Endometrial microvascular endothelial cells (primary cell): ENCODE data around the gene ROM1. TPM values are rescaled to one million over a fixed set of nuclear protein-coding genes. Genes with fewer than 3 reads are reported as not detected.

Experiments used
- in situ Hi-C: cut with HindIII; loops from 2 replicates; pipeline ENCODE4 v1.10.0; 2017; ENCODE audit warnings: low sequenced_read_pairs, low pct_unique_long_range_greater_than_20kb; ENCODE audit errors: inconsistent ontology term
- total RNA-seq: library from RNA; depleted of rRNA; stranded (reverse); fragments of >200 nt; gene quantifications from one replicate; pipeline ENCODE4 v1.2.3, GENCODE V29; 2015; ENCODE audit errors: inconsistent ontology term

Gene ROM1, protein sequence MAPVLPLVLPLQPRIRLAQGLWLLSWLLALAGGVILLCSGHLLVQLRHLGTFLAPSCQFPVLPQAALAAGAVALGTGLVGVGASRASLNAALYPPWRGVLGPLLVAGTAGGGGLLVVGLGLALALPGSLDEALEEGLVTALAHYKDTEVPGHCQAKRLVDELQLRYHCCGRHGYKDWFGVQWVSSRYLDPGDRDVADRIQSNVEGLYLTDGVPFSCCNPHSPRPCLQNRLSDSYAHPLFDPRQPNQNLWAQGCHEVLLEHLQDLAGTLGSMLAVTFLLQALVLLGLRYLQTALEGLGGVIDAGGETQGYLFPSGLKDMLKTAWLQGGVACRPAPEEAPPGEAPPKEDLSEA
- total RNA-seq: 8.0 TPM

DNA sequence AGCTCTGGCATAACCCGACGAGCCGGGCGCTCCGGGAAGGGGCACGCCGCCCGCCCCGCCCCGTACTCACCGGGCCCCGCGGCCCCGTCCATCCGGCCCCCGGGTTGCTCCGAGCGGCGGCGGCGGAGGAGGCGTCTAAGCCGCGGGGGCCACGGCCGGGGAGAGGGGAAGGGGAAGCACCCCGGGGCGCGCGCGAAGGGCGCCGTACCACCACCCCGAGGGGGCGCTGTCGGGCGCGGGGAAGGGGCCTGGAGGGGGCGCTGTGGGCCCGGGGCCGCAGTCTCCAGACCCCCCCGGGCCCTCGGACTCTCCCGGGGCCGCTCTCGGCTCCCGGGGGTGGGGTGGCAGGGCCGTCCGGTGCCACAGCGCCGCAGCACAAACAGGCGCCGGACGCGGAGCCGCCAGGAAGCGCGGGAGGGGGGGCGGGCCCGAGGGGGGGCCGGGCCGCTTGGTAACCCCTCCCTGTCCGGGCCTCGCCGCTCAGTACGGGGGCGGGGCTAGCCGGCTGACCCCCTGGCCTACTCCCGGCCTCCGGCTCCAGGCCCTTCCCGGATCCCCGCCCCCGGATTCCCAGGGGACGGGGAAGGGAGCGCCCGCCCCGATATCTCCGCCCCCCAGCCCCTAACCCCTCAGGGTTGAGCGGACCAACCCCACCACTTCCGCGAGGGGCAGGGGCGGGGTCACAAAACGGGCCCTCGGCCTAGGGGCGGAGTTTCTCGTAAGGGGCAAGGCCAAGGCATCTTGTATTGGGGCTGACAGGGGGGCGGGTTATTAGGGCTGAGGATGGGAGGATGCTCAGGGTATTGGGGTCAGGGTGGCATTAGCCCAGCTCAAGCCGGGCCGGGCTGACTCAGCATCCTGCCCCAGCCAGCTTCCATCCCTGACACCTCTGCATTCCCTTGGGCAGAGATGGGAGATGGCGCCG is at the start of gene ROM1, which contains the start of gene EML3:
Gene ROM1 (plus strand): TSS at position 892 of the 925 bp plus-strand sequence. CDS start 25 bp downstream, at position 917.
Gene EML3 (minus strand): TSS at position 410 of the 925 bp plus-strand sequence. CDS start 318 bp downstream, at position 92.
- in situ Hi-C loops: no loop called here

DNA sequence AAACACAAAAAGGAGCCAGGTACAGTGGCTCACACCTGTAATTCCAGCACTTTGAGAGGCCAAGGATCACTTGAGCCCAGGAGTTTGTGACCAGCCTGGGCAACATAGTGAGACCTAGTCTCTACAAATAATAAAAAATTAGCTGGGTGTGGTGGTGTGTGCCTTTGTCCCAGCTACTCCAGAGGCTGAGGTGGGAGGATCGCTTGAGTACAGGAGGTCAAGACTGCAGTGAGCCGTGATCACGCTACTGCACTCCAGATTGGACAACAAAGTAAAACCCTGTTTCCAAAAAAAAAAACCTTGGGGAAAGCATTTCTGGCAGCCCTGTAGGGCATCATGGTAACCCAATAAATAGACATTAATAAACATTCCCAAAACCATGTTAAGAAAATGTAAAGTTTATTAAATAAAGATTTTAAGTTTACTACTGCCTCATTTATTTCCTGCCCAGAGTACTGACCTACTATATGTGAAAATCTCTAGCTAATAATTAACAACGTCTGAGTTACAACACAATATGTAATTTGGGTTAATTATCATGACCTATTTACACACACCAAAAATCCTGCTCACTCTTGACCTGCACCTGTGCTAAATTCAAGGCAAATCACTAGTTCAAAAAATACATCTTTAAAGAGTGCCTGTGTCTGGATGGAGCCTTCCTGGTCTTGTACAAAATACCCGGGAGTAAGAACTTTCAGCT is 47.8 kb upstream of the ROM1 start:
- in situ Hi-C loops: loop anchor here (25.0 kb wide), 2 partner anchors 97 to 128 kb away; partner anchors contain the start of genes C11orf98, CSKMT, INTS5 and LBHD1

DNA sequence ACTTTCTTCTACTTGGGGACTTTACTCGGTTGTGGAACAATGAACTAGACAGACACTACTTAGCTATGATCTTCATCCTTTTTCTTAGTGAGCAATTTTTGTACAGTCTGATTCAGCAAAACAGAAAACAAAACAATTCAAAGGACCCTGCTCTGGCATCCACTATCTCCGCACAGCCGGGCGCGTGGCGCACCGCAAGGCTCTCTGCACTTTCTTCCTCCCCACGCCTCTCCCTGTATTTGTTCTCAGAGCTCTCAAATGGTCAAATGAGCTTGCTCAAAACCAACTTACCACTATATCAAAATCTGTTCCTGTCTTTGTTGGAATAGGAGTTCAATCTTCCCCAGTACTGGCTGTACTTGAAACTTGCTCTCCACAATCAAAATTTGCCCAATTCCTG is 46.8 kb upstream of the ROM1 start:
- in situ Hi-C loops: loop anchor here (25.0 kb wide), 2 partner anchors 96 to 129 kb away; partner anchors contain the start of genes C11orf98, CSKMT, INTS5 and LBHD1

DNA sequence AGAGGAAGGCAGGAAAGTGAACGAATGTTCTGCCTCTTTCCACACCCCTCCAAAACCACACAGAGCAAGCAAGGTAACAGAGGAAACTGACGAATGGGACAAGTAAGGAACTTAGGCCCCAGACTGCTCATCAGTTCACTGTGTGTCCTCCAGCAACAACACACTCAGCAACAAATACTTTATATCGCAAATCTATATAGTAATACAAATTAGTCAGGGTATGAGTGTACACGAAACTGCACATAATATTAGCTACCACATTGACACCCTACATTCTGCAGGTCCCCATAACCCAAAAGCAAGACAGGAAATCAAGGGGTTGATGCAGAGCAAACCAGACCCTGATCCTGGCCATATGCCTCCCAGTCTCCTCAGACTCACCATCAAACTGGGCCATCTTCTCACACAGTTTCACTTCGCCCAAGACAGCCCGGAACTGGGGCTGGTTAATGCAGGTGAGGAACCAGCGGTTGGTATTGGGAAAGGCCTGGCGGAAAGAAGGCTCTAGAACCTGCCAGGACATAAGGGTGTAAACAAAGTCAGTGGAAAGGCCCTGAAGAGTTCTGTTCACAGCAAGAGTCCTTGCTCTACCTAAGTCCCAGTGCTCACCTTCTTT is 45.9 kb upstream of the ROM1 start:
- in situ Hi-C loops: loop anchor here (25.0 kb wide), 2 partner anchors 95 to 130 kb away; partner anchors contain the start of genes C11orf98, CSKMT, INTS5 and LBHD1

DNA sequence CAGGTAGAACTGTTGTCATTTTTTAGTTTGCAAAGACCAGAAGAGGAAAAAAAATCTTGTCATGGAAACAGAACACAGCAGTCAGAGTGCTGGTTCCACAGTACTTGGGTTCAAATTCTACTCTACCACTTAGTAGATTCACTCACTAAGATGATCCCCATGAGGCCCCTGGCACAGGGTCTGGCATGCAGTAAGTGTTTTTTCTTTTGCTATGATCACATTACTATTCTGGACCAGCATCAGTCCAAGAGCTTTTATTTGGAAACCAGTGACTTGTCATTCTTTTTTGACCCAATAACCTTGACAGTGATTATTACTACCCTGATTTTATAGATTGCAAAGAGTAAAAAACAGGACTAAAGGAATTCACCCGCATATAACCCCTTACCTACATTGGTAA is 43.4 kb upstream of the ROM1 start:
- in situ Hi-C loops: loop anchor here (25.0 kb wide), 2 partner anchors 93 to 132 kb away; partner anchors contain the start of genes C11orf98, CSKMT, INTS5 and LBHD1

DNA sequence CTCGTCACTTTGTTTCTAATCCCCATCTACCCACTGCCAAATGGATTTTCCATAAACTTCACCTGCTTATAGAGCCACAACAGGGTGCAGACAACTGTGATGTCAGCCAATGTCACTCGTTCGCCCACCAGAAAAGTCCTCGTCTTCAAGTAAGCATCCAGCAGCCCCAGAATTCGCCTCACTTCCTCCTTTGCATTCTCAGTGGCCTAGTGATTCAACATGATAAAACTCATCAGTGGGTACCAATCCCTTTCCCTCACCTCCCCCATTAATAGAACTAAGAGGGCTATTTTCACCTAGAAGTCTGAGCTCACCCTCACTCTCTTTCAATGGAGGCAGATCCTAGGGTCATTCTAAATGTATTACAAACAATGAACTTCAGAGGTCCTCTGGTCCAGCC is 42.2 kb upstream of the ROM1 start:
- in situ Hi-C loops: loop anchor here (25.0 kb wide), 2 partner anchors 91 to 134 kb away; partner anchors contain the start of genes C11orf98, CSKMT, INTS5 and LBHD1

DNA sequence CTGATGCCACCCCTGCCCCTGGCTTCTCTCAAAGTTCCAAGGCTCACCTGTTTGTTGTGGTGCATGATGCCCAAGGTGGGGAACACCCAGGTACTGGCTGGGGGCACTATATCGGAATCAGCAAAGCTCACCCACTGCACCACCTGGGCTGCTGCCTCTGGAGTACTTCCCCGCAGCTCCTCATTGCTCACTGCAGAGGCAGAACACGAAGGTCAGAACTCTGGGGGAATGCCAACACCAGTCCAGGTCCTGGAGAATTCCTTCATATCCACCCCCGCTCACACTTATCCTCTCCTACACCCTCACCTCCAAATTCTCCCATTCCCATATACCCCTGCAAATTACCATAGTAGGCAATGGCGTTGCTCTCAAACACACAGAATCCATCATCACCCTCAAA is 41.6 kb upstream of the ROM1 start:
- in situ Hi-C loops: loop anchor here (25.0 kb wide), 2 partner anchors 91 to 134 kb away; partner anchors contain the start of genes C11orf98, CSKMT, INTS5 and LBHD1

DNA sequence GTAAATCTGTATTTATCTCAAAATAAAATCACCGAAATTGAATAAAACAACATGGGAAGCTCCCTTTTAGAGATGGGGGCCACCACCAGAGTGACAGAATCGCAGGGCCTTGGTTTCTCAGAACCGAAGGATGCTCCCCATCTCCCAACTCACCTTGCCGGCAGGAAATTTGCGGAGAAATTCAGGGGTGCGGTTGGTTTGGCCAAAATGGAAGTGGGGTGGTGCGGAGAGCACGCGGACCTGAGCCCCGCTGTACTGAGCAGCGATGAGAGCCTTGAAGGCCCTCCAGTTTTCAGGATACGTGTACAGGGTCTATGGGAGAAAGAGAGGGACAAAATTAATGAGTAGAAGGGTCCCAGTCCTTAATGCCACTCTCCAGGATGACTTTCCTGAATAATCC is 40.6 kb upstream of the ROM1 start:
- in situ Hi-C loops: loop anchor here (25.0 kb wide), 2 partner anchors 90 to 135 kb away; partner anchors contain the start of genes C11orf98, CSKMT, INTS5 and LBHD1

DNA sequence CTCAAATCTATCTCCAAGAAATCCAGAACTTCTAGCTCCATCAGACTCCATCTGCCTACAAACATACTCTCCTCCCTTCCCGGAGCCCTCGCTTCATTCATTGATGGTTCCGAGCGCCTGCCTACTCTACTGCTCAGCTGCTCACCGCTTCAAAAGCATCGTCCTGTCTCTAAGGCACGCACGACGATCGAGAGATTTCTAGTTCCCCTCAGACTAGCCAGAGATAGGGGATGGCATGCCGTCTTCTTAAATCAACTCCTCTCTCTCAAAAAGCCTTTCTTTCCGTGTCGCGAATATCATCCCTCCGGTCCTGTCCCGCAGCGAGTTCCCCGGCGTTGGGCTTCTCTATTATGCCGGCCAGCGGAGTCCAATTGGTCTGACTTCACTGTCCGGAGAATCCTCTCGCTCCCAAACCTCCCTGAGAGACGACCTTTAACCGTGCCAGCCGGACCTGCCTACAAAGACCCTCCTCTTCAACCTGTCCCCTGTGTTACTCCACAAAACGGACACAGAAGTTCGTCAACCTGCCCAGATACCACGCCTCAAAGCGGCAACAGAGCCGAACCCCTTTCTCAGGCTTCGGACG is 40.0 kb upstream of the ROM1 start:
- in situ Hi-C loops: loop anchor here (25.0 kb wide), 2 partner anchors 89 to 136 kb away; partner anchors contain the start of genes C11orf98, CSKMT, INTS5 and LBHD1

DNA sequence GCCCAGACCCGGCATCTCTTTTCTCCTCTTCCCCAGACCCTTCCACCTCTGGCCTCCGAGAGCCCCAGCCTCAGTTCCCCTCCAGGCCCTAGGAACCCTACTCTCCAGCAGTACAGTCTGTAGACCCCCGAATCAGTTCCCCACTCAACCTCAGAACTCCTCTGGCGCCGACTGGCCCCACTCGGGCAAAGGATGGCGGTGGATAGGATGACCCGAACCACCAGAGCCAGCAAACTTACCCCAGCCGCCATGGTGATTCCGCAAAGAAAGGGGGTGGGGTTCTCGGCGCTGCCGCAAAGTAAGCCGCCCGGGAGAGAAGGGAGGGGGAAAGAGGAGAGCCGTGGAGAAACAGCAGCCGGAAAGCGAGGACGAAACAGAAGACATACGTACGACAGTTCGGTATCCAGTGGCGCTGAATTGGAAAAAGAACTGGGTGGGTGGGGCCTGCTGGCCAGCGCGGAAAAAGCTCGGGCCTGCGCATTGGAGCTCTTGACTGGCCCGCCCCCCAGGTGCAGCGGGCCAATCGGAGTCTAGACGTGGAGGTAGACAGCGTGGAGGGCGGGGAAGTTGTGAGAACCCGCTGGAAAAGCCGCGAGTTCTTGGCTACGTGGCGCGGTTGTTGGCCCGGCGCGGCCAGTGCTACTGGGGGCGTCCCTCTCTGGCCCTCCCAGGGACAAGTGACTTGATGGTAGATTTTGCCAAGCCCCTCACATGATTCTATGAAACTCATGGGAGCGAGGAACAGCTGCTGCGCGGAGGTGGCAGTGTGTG is 39.3 kb upstream of the ROM1 start, which contains the start of gene EEF1G:
Gene EEF1G (minus strand): TSS at position 300 of the 771 bp plus-strand sequence. CDS start 49 bp downstream, at position 251.
- in situ Hi-C loops: loop anchor here (25.0 kb wide), 2 partner anchors 89 to 136 kb away; partner anchors contain the start of genes C11orf98, CSKMT, INTS5 and LBHD1

DNA sequence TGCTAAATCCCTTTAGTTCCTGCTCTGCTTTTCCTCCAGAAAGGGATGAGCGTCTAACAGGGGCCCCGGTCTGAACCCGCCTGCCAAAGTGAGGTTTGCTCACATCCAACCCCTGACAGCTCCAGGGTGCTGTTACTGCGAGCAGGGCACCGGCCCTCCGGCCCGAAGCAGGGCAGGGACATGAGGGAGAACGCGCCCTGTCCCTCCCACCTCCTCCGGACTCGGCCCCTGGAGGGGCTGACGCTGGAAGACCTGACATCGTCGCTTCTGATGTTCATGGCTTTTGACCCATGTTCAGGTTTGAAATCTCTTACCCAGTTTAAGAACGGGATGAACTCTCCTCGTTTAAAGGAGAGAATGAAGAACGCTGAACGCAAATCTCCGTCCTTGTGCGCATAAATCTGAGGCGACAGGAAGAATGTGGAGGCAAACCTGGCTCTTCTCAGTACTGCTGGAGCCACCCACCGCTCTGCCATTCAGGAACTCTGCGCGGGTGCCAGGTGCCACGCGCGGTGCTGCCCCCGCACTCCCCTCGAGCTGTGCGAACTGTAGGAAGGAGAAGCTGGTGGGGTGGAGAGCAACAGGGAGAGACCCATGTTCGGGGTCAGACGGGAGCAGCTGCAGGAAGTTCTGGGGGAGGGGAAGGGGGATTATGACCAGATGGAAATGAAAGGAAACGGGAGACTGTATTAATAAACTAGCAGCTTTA is 38.5 kb upstream of the ROM1 start:
- in situ Hi-C loops: loop anchor here (25.0 kb wide), 2 partner anchors 88 to 137 kb away; partner anchors contain the start of genes C11orf98, CSKMT, INTS5 and LBHD1

DNA sequence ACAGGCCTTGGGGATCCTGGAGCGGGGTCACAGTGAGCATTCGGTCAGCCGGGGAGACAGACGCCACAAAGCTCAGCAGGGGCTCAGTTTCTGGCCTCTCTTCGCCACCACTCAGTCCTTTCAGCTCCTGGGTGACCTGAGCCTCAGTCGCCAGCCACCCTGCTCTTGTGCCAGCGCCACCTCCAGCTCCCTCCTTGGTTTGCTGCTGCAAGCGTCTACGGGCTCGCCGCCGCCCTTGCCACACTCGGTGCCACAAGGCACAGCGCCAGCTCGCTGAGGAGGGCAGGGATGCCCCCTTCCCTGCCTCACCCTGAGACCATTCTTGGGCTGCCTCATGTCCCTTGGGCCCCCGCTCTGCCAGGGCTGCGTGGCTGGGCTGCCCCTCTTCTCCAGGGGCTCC is 37.9 kb upstream of the ROM1 start:
- in situ Hi-C loops: no loop called here

DNA sequence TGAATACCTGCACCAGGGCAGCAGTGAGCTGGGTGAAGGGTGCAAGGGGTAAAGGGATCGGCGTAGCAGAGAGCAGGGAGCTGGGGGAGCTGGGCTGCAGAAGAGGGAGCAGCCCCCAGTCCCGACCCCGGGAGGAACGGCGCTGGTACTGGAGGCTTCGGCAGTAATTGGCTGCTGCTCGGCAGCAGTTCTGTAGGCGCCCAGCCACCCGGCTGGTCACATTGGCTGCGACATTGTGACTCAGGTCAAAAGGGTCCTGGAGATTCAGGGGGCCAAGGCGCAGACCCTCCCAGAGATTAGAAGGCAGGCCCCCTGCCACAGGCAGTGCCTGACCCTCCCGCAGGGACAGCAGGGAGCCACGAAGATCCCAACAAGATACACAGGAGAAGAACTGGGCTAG is 37.2 kb upstream of the ROM1 start:
- in situ Hi-C loops: no loop called here

DNA sequence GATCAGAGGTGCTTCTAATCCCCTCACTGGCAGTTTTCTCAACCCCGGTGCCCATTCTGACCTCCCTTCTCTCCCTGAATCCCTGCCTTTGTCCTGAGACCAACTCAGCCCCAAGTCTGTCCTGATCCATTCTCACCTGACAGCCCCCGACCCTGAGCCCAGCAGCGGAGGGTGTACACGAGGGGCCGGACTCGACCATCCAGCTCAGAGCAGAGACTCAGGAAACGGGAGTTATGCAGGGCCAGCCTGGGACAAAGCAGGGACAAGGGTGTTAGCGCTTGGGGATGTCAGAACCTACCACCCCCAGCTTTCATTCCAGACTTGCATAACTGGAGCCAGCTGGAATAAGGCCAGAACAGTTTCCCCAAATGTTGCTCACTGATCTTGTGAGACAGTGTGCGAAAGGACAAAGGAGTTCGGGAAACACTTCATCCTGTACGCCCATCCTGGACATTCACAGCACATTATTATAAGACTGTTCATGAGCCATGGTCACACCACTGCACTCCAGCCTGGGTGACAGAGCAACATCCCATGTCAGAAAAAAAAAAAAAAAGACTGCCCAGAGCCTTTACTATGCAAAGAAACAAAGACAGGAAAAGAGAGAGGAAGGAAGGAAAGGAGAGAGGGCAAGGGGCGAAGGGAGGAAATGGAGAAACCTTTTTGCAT is 35.9 kb upstream of the ROM1 start:
- in situ Hi-C loops: no loop called here

DNA sequence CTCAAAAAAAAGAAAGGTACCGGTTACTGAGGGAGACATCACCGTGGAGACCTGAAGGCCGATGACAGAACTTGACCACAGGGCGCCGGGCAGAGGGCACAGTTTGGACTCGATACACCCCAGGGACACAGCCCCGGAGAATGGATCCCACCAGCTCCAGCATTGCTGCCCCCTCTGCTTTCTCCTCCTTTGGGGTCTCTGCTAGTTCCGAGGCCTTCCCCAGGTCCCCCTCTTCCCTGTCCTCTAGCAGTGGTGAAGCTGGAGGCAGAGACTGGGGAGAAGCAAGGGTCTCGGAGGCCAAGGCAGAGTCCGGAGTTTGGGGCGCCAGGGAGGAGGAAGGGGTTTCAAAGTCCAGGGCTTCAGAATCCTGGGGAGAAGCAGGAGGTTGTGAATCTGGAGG is 34.5 kb upstream of the ROM1 start:
- in situ Hi-C loops: no loop called here
